Measurements from ENCODE around the gene CARD14. TPM values are rescaled to one million over a fixed set of nuclear protein-coding genes. Genes with fewer than 3 reads are reported as not detected.

CARD14 gene
- total and polyA plus RNA-seq, 9 donors: 0.10 to 2.3 (median 0.18) TPM; not detected in 3

GRCh38 chr17:80247561-80247960 lies 77.7 kb downstream of the CARD14 start:
- no peak overlapping the region for H3K27ac ChIP-seq
- WGBS, 3 donors: 92 to 96% (median 94%) methylated on average over 16 to 17 of the region's 17 CpGs
- peaks cover 3% of the 10 kb centered on the region for H3K36me3 ChIP-seq
- no peak overlapping the region for H3K4me3 ChIP-seq
- DNase-seq: no peak
- no peaks in the 10 kb centered on the region for H3K9me3 ChIP-seq
- no peak for TF ChIP-seq EP300 (IDR thresholded peaks at IDR 0.05)
- no peak for TF ChIP-seq CTCF (IDR thresholded peaks at IDR 0.05)
- TF ChIP-seq POLR2A (IDR thresholded peaks at IDR 0.05): no peak
- H3K4me1 ChIP-seq (ENCODE audit: insufficient read depth): no peaks in the 10 kb centered on the region
- H3K27me3 ChIP-seq: no peaks in the 10 kb centered on the region
- intact Hi-C loops (cut with DNase I): no loop called here

GRCh38 chr17:80248001-80248893 lies 78.4 kb downstream of the CARD14 start:
- no peak overlapping the region for H3K27ac ChIP-seq
- 89 to 91% (median 90%) methylated on average over 20 to 23 of the region's 23 CpGs for WGBS, 3 donors
- no peak for TF ChIP-seq POLR2A (IDR thresholded peaks at IDR 0.05)
- no peak for TF ChIP-seq EP300 (IDR thresholded peaks at IDR 0.05)
- TF ChIP-seq CTCF (IDR thresholded peaks at IDR 0.05): no peak
- no peak overlapping the region for H3K4me3 ChIP-seq
- no peaks in the 10 kb centered on the region for H3K27me3 ChIP-seq
- peaks cover 3% of the 10 kb centered on the region for H3K36me3 ChIP-seq
- H3K9me3 ChIP-seq: no peaks in the 10 kb centered on the region
- H3K4me1 ChIP-seq (ENCODE audit: insufficient read depth): no peaks in the 10 kb centered on the region
- intact Hi-C loops (cut with DNase I): no loop called here
- no peak for DNase-seq

GRCh38 chr17:80248894-80249710 lies 79.3 kb downstream of the CARD14 start:
- DNase-seq: no peak
- no peaks in the 10 kb centered on the region for H3K27me3 ChIP-seq
- no peak overlapping the region for H3K4me3 ChIP-seq
- no peak overlapping the region for H3K27ac ChIP-seq
- H3K36me3 ChIP-seq: peaks cover 3% of the 10 kb centered on the region
- TF ChIP-seq POLR2A (IDR thresholded peaks at IDR 0.05) (no peak), CTCF (IDR thresholded peaks at IDR 0.05) (no peak), EP300 (IDR thresholded peaks at IDR 0.05) (no peak)
- intact Hi-C loops (cut with DNase I): no loop called here
- WGBS, 3 donors: 87 to 91% (median 90%) methylated on average over 26 of the region's 26 CpGs
- H3K9me3 ChIP-seq: no peaks in the 10 kb centered on the region
- H3K4me1 ChIP-seq (ENCODE audit: insufficient read depth): no peaks in the 10 kb centered on the region

GRCh38 chr17:80251966-80252365 lies 82.1 kb downstream of the CARD14 start:
- no peaks in the 10 kb centered on the region for H3K9me3 ChIP-seq
- TF ChIP-seq EP300 (IDR thresholded peaks at IDR 0.05): no peak
- H3K4me3 ChIP-seq: no peak overlapping the region
- DNase-seq: no peak
- WGBS, 3 donors: 87 to 91% (median 89%) methylated on average over 10 to 11 of the region's 11 CpGs
- no peaks in the 10 kb centered on the region for H3K27me3 ChIP-seq
- no peaks in the 10 kb centered on the region for H3K4me1 ChIP-seq (ENCODE audit: insufficient read depth)
- intact Hi-C loops (cut with DNase I): no loop called here
- H3K36me3 ChIP-seq: no peaks in the 10 kb centered on the region
- H3K27ac ChIP-seq: no peak overlapping the region
